GM04504 (cell line): ENCODE results near the gene CHRD.
"Not testable (repeated sequence)": the region's sequence is repeated elsewhere in the genome, so short reads cannot be mapped to it uniquely, and the experiment has no call there.

Experiments used
- DNase-seq: peaks from one replicate; pipeline ENCODE4 v3.0.0-alpha.2; 2012; ENCODE audit warnings: low read depth

CHRD gene

GRCh38 chr3:184379358-184380184, at the start of gene CHRD:
TSS of gene CHRD (plus strand) at chr3:184380054. CDS start at chr3:184380319, 265 bp downstream.
- DNase-seq: no peak

GRCh38 chr3:184332370-184333090, 47.3 kb upstream of the CHRD start:
- peak; percentile 76 for DNase-seq

GRCh38 chr3:184333190-184333589, 46.7 kb upstream of the CHRD start:
- DNase-seq: no peak

GRCh38 chr3:184333700-184334099, 46.2 kb upstream of the CHRD start:
- DNase-seq: no peak

GRCh38 chr3:184334470-184335158, 45.2 kb upstream of the CHRD start:
- DNase-seq: no peak

GRCh38 chr3:184335291-184335660, 44.6 kb upstream of the CHRD start:
- no peak for DNase-seq

GRCh38 chr3:184335661-184336546, 44.0 kb upstream of the CHRD start:
- no peak for DNase-seq

GRCh38 chr3:184336547-184337398, 43.1 kb upstream of the CHRD start:
- no peak for DNase-seq

- DNase-seq: no peak
Observed at GRCh38 chr3:184337399-184337714, 42.5 kb upstream of the CHRD start, which contains the start of gene FAM131A. TSS of gene FAM131A (plus strand) at chr3:184337600. CDS start at chr3:184337631, 31 bp downstream.

GRCh38 chr3:184337981-184338380, 41.9 kb upstream of the CHRD start:
- no peak for DNase-seq

GRCh38 chr3:184338511-184338945, 41.3 kb upstream of the CHRD start:
- no peak for DNase-seq

- DNase-seq: no peak
Observed at GRCh38 chr3:184339001-184339400, 40.9 kb upstream of the CHRD start.

- DNase-seq: not testable (repeated sequence)
Observed at GRCh38 chr3:184339451-184340135, 40.3 kb upstream of the CHRD start.

- no peak for DNase-seq
Observed at GRCh38 chr3:184341925-184342324, 37.9 kb upstream of the CHRD start.

- DNase-seq: no peak
Observed at GRCh38 chr3:184343200-184343876, 36.5 kb upstream of the CHRD start.

GRCh38 chr3:184344579-184345316, 35.1 kb upstream of the CHRD start:
- DNase-seq: no peak

GRCh38 chr3:184345317-184346144, 34.3 kb upstream of the CHRD start:
- no peak for DNase-seq
